AG10803 (cell line): ENCODE data around the gene SMG7.

Experiments used
- DNase-seq: peaks from one replicate; pipeline ENCODE4 v3.0.0; 2010; ENCODE audit warnings: low read depth
- H3K4me3 ChIP-seq: 2 replicates; pipeline ENCODE4 v1.5.1; 2011; ENCODE audit warnings: mild to moderate bottlenecking, low read length, control low read depth
- TF ChIP-seq, protein P1 (sequence below): conservative IDR thresholded peaks from 2 replicates; pipeline ENCODE4 v1.5.1; 2011; ENCODE audit warnings: mild to moderate bottlenecking, low read length, control low read depth, inconsistent platforms

The SMG7 gene

DNA sequence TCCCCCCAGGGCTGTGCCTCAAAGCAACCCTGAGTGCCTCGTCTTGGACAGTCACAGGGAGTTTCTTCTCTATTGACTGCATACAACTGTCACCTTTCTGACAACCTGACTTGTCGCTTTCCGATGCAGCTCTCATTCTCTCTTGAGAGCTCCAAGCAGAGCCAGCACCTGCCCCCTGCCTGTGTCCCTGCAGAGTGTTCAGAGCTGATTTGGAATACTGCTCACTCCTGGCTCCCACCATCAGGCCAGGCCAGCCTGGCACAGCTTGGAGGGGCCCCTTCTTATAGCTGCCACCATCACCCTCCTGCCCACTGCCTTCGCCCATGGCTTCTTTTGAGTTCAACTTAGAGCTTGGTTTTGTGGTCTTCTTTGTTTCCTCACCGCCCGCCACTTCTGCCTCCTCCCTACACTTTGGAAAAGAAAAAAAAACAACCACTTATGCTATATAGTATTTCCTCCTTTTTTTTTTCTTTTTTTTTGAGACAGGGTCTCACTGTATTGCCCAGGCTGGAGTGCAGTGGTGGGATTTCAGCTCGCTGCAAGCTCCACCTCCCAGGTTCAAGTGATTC is 105.7 kb downstream of the SMG7 start:
- TF ChIP-seq, protein P1, sequence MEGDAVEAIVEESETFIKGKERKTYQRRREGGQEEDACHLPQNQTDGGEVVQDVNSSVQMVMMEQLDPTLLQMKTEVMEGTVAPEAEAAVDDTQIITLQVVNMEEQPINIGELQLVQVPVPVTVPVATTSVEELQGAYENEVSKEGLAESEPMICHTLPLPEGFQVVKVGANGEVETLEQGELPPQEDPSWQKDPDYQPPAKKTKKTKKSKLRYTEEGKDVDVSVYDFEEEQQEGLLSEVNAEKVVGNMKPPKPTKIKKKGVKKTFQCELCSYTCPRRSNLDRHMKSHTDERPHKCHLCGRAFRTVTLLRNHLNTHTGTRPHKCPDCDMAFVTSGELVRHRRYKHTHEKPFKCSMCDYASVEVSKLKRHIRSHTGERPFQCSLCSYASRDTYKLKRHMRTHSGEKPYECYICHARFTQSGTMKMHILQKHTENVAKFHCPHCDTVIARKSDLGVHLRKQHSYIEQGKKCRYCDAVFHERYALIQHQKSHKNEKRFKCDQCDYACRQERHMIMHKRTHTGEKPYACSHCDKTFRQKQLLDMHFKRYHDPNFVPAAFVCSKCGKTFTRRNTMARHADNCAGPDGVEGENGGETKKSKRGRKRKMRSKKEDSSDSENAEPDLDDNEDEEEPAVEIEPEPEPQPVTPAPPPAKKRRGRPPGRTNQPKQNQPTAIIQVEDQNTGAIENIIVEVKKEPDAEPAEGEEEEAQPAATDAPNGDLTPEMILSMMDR = no peak
- H3K4me3 ChIP-seq = no peak overlapping the region
- DNase-seq = no peak

DNA sequence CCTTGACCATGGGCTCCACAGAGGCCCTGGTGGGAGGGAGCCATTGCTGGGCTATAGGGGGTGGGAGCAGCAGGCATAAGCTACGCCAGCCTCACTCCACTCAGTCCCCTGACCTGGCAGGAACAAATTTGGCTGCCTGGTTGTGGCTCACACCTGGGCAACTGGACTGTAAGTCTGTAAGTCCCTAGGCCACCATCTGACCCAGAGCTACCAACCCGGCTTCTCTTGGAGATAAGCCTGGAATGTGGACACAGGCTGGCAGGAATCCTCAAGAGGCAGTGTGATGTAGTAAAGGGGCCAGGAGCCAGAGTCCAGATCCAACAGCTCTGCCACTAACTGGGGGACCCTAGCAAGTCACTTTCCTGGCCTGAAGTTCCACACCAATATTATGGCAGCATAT is 106.6 kb downstream of the SMG7 start:
- DNase-seq = peak; percentile 16
- TF ChIP-seq, protein P1 = no peak
- H3K4me3 ChIP-seq = no peak overlapping the region

DNA sequence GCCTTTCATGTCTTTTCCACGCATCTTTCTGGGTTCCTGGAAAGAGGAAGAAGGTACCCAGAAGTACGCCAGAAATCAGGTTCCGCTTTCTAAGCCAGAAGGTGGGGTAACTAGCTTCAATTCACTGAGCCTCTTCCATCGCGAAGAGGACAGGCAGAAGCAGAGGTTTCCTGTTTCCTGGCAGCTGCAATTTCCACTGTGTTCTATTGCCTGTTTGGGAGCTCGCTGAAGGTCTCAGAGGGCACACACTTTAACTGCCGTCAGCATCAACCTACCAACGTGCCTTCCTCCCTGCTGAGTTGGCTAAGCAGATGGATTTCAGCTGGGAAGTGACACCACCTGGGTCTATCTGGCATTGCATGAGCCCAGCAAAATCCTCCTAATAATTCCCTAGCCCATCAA is 108.0 kb downstream of the SMG7 start:
- TF ChIP-seq, protein P1 = no peak; the same call in 1 of the 2 replicates
- peak; percentile 13 for DNase-seq
- H3K4me3 ChIP-seq = no peak overlapping the region

DNA sequence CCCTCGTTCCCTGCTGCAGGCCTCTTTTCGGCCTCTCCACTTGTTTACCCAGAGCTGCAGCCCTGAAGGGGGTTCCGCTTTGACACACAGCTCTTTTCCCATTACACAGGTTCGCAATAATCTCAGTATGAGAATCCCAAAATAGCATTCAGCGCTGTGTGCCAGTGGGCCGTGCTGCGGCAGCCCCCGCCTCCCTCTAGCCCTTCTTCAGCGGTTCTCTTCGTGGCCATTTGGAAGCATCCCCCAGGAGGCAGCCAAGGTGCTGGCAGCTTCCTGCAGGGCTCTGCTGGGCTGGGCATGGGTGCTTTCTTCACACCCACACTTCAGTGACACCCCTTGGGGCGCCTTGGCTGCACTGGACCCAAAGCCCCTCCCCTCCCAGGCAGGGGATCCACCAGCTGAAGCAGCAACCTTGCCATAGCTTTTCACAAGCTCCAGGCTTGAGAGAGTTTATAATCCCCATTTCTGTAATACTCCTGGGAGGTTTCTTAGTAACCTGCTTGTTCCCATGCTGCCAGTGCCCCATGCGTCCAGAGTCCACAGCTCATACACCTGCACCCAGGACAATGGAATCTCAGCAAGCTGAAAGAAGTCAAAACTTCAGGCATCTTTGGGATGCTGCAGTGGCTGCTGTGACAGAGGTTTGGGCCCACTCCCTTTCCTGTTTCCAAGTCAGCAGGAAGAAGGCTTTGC is 109.9 kb downstream of the SMG7 start:
- H3K4me3 ChIP-seq = no peak overlapping the region
- DNase-seq = no peak
- TF ChIP-seq, protein P1 = no peak

DNA sequence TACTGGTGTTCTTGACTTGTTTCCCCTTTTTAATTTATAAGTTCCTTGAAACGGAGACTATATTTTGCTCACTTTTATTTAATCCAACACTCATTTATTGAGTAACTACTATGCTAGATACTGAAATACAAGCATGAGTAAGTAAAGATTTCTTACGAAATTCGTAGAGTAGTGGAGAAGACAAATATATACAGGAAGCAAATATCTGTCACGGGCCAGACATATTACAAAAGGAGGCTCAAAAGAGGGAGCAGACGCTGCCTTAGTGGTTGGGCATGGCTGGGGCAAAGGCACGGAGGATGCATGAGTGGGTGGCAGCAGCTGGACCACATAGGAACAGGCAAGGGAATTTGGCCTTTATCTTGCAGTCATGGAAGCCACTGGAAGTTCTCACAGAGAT is 111.2 kb downstream of the SMG7 start:
- TF ChIP-seq, protein P1 = no peak
- no peak overlapping the region for H3K4me3 ChIP-seq
- peak; percentile 53 for DNase-seq

- TF ChIP-seq, protein P1 = no peak
- no peak overlapping the region for H3K4me3 ChIP-seq
- DNase-seq = no peak
Measured at GRCh38 chr1:183584147-183584546, 111.8 kb downstream of the SMG7 start.

GRCh38 chr1:183585038-183585437 is 112.7 kb downstream of the SMG7 start:
- DNase-seq = no peak
- TF ChIP-seq, protein P1 = no peak
- no peak overlapping the region for H3K4me3 ChIP-seq
